Prostate gland (tissue), 2 donors: ENCODE measurements around the gene SCAMP3.
A peak's percentile ranks its signal among the peaks of the same experiment; 100 is the strongest.

Source experiments
- CTCF ChIP-seq, 4 experiments: fragments of 200-600 bp in 2 of 4; fragments of 450-650 bp in 2 of 4; sonication (generic) in 2 of 4; IDR thresholded peaks; 1 replicate in 3 of 4; 2 replicates in 1 of 4; pipeline ENCODE4 v1.5.1; 2016 to 2019; ENCODE audit warnings: antibody characterized with exemption in 4 of 4, mild to moderate bottlenecking in 2 of 4, moderate library complexity in 2 of 4
- POLR2A ChIP-seq: fragments of 450-650 bp; IDR thresholded peaks from one replicate; pipeline ENCODE4 v1.6.1; 2016; ENCODE audit warnings: antibody characterized with exemption, mild to moderate bottlenecking
- POLR2AphosphoS5 ChIP-seq: sonication (generic); formaldehyde crosslinking; IDR thresholded peaks from one replicate; pipeline ENCODE4 v1.6.1; 2017; ENCODE audit warnings: antibody characterized with exemption

DNA sequence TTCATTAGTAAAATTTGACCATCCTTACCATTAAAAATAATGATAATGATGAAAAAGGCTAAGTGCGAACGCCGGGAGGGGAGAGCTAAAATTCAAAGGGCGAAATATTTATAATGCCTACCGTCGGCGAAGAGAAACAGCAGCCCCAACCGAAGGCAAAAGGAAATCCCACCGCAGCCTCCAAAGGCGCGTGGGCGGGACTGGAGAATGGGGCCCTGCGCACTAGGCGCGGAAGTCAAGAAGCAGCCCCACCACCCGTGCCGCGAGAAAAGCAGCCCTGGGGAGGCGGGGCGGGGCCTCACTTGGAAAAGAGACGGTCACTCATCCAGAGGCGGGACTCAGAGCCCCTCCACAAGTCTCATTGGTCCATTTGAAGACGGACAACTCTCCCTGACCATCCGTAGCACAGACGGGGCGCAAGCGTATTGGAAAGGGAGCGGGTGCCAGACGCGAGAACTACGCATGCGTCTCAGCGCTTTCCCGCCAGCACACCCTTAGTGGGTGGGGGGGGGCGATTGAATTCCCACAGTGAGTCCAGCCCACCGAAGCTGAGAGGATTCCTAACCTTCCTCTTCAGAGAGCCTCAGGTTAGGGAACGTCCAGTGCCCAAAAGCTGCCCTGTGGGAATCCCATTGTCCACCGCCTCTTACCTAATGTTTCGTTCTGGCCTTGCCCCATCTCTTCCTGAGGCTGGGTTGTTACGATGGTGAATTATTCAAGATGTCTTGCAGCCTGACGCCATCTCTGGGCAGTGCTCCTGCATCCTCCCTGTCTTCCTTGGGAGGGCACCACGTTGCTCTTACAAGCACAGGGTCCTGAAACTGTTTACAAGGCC is 34.7 kb downstream of the SCAMP3 start:
- TF ChIP-seq CTCF (IDR thresholded peaks at IDR 0.05): peak in 1 of 4 experiments; percentile 38
- peak; percentile 97 for TF ChIP-seq POLR2AphosphoS5
- peak; percentile 75 for TF ChIP-seq POLR2A
